AG08395 (cell line): ENCODE results near the gene GFOD1.

ENCODE experiments used
- DNase-seq: peaks from one replicate; pipeline ENCODE4 v3.0.0; 2012; ENCODE audit warnings: mixed read lengths, low spot score

Gene GFOD1

GRCh38 chr6:13485923-13486562 lies 1.4 kb downstream of the GFOD1 start:
- DNase-seq, result no peak

DNA sequence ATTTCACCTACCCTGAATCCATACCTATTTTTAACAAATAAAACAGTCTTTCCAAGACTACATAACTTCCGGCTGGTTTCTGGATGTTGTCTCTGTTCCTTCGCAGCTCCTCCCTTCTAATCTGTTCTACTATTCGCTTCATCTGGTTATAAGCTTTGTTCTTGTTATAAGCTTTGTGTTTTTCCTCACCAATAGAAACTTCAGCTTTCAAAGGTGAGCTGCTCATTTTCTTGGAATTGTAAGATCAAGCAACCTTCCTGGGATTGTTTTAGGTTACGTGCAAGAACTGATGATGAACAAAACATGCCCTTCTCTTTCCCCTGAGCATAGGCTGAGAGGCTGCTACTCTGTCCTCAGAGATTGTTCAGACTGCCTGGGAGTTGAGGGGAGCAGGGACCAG lies 2.1 kb downstream of the GFOD1 start:
- DNase-seq, result no peak

DNA sequence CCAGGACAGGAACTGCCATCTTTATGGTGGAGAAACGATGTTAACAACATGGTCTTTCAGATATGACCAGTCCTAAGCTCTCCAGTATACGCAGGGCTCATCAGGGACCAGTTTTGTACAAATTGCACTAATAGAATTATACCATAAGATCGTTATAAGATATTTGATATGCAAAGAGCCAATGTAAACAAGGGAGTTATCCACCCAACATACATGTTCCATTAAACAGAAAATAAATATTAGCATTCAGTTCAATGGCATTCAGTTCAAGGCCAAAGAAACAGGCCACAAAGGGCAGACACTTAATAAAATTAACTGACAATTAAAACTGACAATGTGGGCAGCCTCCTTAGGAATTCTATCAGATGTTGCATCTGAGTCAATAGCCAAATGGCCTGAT lies 2.6 kb downstream of the GFOD1 start:
- no peak for DNase-seq

DNA sequence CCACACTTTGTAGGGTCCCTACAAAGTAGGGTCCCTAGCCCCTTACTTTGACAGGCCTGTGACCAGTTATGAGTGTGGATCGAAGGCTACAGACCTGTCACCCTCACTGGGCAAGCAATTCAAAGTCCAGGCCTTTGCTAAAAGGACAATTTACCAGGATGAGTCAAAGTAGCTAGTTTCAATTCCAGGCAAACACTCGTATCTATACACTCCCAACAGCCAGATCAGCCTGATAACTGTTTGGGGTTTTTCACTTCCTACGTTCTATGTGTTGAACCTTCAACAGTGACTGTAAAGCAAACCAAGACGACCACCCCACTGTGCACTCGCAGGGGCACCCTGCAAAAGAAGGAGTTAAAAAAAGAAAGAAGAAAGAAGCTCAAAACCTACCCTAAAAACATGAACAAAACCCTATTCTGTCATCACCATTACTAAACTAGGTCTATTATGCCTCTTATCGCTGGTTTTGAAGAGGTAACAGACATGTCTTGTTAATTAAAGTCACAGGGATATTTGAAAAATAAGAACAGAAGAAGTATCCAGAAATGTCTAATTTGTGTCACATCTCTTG lies 3.2 kb downstream of the GFOD1 start:
- DNase-seq, result no peak

DNA sequence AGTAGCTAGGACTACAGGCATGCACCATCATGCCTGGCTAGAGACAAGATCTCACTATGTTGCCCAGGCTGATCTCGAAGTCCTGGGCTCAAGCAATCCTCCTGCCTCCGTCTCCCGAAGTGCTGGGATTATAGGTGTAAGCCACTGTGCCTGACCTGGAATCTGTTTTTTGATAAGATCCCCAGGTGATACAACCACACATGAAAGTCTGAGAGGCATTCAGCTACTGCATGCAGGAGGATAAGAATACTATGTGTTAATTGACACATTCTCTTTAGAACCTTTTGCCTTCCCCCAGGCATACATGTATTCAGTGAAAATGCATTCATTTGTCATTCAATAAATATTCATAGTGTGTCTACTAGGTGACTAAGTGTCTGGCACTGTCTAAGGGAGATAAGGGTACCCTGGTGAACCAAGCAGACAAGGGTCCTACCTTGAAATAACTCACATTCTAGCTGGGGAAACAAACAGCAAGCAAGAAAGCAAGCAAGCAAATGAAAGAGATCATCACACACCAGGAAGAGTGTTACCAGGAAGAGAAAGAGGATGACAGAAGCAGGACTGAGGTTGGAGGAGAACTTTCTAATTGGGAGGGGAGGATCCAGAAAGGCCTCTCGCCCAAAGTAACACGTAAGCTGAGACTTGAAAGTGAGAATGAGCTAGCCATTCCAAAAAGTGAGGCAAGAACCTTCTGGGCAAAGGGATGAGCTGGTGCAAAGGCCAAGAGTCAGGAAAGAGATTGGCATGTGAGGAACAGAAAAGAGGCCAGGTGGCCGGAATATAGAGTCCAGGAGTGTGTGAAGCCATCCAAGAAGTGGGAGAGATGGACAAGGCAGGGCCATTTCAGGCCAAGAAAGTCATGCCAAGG lies 6.5 kb downstream of the GFOD1 start:
- no peak for DNase-seq

GRCh38 chr6:13479971-13480434 lies 7.4 kb downstream of the GFOD1 start:
- no peak for DNase-seq

- DNase-seq, result no peak
Measured at GRCh38 chr6:13479206-13479800, 8.1 kb downstream of the GFOD1 start.

GRCh38 chr6:13478525-13478966 lies 8.9 kb downstream of the GFOD1 start:
- no peak for DNase-seq

DNA sequence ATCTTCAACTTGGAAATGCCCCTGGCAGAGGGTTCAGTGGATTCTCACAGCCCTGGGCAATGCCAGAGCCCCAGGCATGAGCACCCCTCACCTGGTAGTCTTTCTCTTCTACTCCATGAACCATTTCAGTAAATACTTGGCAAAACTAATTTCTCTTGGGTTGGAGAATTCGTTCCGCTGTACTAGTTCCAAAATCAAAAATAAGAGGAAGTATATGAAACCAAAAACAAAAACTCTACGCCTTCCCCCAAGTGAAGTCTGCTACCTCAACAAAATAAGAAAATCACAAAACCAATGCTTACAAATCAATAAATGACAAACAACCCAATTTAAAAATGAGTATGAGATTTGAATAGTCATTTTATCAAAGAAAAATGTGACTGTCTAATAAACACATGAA lies 12.6 kb downstream of the GFOD1 start:
- no peak for DNase-seq

- no peak for DNase-seq
Measured at GRCh38 chr6:13474360-13474759, 13.0 kb downstream of the GFOD1 start.

GRCh38 chr6:13473768-13474165 lies 13.6 kb downstream of the GFOD1 start:
- no peak for DNase-seq

GRCh38 chr6:13472976-13473767 lies 14.2 kb downstream of the GFOD1 start:
- no peak for DNase-seq

GRCh38 chr6:13472099-13472498 lies 15.3 kb downstream of the GFOD1 start:
- no peak for DNase-seq

DNA sequence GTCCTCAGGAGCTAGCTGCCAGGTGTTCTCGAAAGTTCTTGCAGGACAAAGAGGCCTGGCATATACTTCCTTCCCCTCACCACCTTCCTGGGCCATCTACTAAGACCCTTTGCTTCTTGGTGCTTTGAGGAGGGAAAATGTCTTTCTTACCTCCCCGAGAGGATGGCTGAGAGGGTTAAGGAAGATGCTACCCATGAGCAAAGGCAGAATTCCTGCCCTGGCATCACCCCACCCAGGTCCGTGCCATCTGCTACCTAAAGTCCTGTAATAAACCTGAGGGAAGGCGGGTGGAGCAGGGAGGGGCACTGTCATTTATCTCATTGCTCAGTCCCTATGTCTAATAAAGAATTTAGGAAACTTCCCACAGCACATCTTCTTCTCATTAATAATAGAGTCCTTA lies 16.2 kb downstream of the GFOD1 start:
- no peak for DNase-seq

DNA sequence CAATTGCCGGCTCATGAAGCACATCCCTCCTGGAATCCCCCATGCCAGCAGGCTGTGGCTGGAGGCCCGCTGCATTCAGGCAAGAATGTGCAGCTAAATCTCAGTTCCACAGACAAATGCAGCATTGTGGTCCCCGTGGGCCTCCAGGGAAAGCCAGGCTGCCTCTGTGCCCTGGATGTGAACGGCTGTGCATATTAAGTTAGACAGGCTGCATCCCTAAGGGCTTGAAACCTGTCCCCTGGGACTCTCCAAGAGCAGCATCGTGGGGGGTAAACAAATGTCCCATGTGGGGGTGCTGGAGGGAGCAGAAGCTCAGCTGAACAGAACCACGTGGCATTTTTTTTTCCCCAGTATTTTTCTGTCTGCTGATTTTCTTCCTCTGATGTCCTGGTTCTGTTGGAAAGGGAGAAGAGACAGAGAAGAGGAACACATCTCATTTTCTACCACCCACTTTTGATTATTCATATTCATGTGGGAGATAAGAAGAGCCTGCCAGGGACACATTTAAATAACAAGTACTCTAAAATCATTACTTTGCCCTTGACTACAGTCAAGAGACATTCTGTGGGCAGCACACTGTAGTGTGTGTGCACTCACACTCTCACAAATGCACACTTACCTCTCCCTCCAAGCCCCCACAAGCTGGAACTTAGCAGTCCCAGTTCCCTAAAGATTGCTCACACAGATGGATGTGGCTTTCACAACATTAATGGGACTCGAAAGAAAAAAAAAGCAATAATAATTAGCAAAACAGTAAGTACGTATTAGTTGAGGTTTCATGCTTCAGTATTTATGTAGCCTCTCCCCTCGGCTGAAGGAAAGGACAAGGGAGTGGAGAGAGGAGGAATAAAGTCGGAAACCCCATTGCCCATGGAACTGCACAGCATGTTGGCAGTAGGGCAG lies 16.9 kb downstream of the GFOD1 start:
- no peak for DNase-seq

DNA sequence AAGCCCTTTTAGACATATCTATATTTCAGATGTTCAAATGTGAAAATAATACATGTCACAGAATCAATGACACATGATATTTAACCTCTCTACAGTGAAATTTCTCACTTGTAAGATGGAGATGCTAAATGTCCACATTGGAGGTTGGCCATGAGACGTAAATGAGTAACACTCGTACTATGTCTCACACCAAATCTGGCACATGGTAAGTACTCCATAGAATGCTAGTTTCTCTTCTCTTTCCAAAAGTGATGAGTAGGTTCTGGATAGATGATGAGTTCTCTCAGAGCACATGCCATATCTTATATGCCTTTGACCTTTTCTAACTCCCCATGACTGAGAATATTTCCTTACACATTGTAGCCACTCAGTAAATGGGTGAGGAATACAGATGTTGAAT lies 17.7 kb downstream of the GFOD1 start:
- DNase-seq, result no peak

DNA sequence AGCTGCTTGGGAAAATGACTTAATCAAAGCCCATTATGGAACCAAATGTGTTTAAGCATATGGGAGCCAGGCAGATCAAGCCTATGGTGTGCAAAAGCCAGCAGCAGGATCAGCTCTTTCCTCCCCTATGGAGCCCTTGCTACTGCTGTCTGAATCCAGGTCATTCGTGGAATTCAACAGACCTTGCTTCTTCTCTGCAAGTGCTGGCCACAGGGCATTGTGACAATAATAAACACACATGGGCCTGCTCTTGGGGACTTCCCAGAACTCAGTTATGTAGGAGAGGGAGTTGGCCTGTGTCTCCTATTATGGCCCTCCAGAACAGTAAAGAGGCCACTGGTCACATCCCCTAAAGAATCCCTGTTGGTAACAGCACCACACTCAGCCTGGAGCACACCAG lies 18.6 kb downstream of the GFOD1 start:
- no peak for DNase-seq

DNA sequence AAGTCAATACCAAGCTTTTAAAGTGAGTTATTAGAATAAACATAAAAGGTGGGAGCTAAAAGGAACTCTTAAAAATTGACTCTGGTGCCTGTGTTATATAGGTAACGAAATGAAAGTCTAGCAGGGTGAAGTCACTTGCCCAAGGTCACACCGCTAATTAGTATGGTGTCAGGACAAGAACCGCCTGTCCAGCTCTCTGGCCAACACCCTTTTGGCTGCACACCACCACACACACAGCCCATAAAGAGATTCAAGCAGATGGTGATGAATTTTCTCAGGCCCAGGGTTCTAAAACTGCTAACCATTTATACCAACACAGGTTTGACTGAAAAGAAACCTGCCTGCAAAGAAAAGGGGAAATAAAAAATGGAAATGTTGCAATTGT lies 20.2 kb downstream of the GFOD1 start:
- DNase-seq, result no peak

DNA sequence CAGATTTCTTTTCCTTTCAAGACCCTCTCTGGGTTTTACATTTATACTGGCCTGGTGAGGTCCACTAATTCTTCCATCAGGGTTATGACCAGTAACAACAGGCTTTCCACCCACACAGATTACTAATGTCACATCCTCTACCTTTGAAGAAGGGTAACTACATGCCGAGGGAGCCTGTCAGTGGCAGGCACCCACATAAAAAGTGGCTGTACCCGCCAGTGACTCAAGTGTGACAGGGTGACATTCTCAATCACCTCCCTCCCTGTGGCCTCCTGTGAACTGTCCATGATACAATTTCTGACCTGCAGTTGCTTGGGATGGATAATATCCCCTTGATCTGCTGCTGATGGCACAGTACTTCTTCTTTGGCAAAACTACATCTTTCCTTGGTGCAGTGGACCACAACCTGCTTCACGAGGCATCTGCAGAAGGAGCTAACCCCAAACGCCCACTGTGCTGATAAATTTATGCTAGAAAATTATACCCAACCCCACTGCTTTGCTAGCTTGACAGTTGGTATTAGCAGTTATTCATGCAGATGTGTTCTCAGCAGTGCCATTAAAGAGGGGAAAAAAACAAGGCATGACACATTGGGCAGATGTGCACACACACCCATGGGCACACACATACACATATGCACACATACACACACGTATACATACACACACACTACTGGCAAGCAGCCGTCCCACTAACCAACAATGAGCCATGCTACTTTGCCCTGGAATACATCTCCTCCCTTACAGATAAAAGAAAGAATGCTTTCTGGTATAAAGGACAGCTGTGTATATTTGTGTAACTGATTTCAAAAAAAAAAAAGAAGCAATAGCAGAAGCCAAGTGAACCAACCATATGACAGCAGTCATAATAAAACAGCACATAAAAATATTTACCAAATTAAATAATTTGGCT lies 20.8 kb downstream of the GFOD1 start:
- DNase-seq, result no peak

DNA sequence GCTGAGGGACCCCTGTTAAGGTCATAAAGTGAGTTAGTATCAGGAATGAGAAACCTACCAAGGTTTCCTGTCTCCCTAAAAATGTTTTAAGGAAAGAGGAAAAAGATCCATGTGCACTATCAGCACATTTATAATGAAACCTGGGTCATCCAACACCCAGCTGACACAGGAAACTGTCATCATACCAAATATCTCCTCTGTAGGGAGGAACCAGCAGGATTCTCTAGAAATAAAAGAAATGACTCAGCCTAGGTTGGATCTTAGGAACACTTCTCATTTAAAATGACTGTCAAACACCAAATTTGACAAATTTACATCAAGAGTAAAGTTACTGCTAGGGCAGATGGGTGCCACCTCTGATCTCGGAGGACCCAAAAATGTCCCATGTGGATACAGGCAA lies 21.7 kb downstream of the GFOD1 start:
- DNase-seq, result no peak
